Activated naive CD4-positive, alpha-beta T cell treated with anti-CD3 and anti-CD28 coated beads for 36 hours (primary cell): ENCODE results near the gene MSTN. TPM values are rescaled to one million over a fixed set of nuclear protein-coding genes. Genes with fewer than 3 reads are reported as not detected.

Experiments
- CTCF ChIA-PET: fragments of 350-600 bp; sonication (Branson Sonifier 250); formaldehyde crosslinking; loops from one replicate; lab custom pipeline; 2021; ENCODE audit warnings: antibody characterized with exemption; lab: Charles Lee
- DNase-seq: peaks from one replicate; pipeline ENCODE4 v3.0.0-alpha.2; 2020
- H3K27ac Mint-ChIP-seq: one replicate; pipeline ENCODE4 v1.8.0; 2021; ENCODE audit warnings: mild to moderate bottlenecking, mixed read lengths
- H3K27me3 Mint-ChIP-seq: one replicate; pipeline ENCODE4 v1.8.0; 2021; ENCODE audit warnings: low read depth, mixed read lengths
- H3K36me3 Mint-ChIP-seq: one replicate; pipeline ENCODE4 v1.8.0; 2021; ENCODE audit warnings: low read depth, mixed read lengths
- H3K4me1 Mint-ChIP-seq: one replicate; pipeline ENCODE4 v1.8.0; 2021; ENCODE audit warnings: low read depth, mixed read lengths
- H3K4me3 Mint-ChIP-seq: one replicate; pipeline ENCODE4 v1.8.0; 2021; ENCODE audit warnings: mild to moderate bottlenecking, moderate library complexity, mixed read lengths
- H3K9me3 Mint-ChIP-seq: one replicate; pipeline ENCODE4 v1.8.0; 2021; ENCODE audit warnings: mixed read lengths
- intact Hi-C: fragments of 100-400 bp; cut with micrococcal nuclease; formaldehyde crosslinking; loops from one replicate; pipeline ENCODE4 v1.15.1; 2023
- total RNA-seq, 2 experiments: library from RNA; stranded (reverse); gene quantifications; one replicate each; pipeline ENCODE4 v1.2.3, GENCODE V29; 2021

The MSTN gene
- not detected for total RNA-seq

DNA sequence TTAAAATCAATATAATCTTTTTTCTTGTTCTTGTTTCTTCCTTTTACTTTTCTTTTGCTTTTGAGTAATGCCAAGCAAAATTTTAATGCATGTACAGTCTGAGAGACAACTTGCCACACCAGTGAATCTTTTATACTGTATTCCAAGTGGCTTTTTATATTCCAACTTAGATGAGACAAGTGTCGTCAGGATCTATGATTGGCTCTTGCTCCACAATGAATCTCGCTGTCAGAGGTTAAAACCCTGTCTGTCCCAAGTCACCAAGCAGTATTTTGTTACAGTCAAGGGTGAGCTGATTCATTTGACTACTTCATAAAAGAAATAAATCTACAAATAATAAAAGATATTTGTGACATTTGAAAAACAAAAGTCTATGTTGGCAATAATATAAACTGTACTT is at the start of gene MSTN:
Gene MSTN (minus strand): TSS at position 129 of the 400 bp plus-strand sequence. CDS start 133 bp downstream, outside the sequence.
- CTCF ChIA-PET, result interaction anchor here (0.6 to 0.9 kb wide), 2 partner anchors 32 to 38 kb away, joined by 3 read pairs; no protein-coding TSS in a partner anchor

GRCh38 chr2:190111166-190111565 is 48.6 kb upstream of the MSTN start:
- no peaks in the 10 kb centered on the region for H3K9me3 Mint-ChIP-seq
- intact Hi-C loops, result no loop called here

More for the DNA sequence above, at the start of gene MSTN:
- H3K27me3 Mint-ChIP-seq, result no peaks in the 10 kb centered on the region
- H3K4me1 Mint-ChIP-seq, result no peaks in the 10 kb centered on the region
- no peaks in the 10 kb centered on the region for H3K9me3 Mint-ChIP-seq
- H3K27ac Mint-ChIP-seq, result no peak within 1 kb of the TSS
- no peak for DNase-seq
- no peak within 1 kb of the TSS for H3K4me3 Mint-ChIP-seq
- intact Hi-C loops, result no loop called here
- H3K36me3 Mint-ChIP-seq, result no peaks in the 10 kb centered on the region

DNA sequence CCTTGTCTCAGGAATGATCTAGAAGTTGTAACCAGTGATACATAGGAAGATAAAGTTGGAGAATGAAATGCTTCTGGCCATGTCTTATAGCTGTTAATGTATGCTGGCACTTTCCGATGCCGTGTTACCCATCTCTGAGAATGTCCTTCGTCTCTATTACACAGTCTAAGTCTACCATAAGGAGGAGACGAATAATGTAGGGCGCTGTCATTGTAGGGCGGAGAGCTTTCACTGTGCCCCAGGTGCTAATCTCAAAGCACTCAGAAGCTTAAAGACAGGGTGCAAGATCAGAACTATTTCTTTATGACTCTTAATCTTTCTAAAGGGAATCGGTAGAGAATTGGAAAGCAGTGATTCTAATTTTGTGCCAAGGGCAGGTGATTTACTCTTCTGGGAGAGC is 48.2 kb upstream of the MSTN start:
- H3K9me3 Mint-ChIP-seq, result no peaks in the 10 kb centered on the region
- H3K4me1 Mint-ChIP-seq, result no peaks in the 10 kb centered on the region
- no peak overlapping the region for H3K27ac Mint-ChIP-seq
- H3K4me3 Mint-ChIP-seq, result no peak overlapping the region
- CTCF ChIA-PET, result no interaction called here
- no peaks in the 10 kb centered on the region for H3K27me3 Mint-ChIP-seq
- DNase-seq, result no peak
- no peaks in the 10 kb centered on the region for H3K36me3 Mint-ChIP-seq
- intact Hi-C loops, result no loop called here

More at GRCh38 chr2:190111166-190111565, 48.6 kb upstream of the MSTN start:
- Mint-ChIP-seq H3K27me3 (no peaks in the 10 kb centered on the region), H3K27ac (no peak overlapping the region), H3K36me3 (no peaks in the 10 kb centered on the region), H3K4me3 (no peak overlapping the region), H3K4me1 (no peaks in the 10 kb centered on the region)
- no peak for DNase-seq
- CTCF ChIA-PET, result no interaction called here

DNA sequence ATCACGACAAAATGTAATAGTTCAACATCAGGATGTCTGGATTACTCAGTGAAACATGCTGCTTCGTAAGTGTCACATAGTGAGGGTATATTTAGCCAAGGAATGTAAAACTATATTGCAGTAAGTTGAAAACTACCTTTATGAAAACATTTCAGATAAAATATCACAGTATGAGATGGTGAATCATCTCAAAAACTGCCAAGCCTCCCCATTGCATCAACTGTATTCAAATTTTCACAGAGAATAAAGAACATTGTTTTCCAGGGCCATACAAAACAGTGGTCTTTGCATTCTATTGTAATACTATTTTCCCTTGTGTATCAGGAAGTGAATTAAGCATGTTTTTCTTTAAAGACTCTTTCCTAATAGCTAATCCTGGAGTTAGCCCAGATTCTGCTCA is 47.6 kb upstream of the MSTN start:
- Mint-ChIP-seq H3K4me1 (no peaks in the 10 kb centered on the region), H3K27ac (no peak overlapping the region), H3K9me3 (no peaks in the 10 kb centered on the region), H3K36me3 (no peaks in the 10 kb centered on the region), H3K27me3 (no peaks in the 10 kb centered on the region), H3K4me3 (no peak overlapping the region)
- intact Hi-C loops, result no loop called here
- no peak for DNase-seq
- CTCF ChIA-PET, result no interaction called here

DNA sequence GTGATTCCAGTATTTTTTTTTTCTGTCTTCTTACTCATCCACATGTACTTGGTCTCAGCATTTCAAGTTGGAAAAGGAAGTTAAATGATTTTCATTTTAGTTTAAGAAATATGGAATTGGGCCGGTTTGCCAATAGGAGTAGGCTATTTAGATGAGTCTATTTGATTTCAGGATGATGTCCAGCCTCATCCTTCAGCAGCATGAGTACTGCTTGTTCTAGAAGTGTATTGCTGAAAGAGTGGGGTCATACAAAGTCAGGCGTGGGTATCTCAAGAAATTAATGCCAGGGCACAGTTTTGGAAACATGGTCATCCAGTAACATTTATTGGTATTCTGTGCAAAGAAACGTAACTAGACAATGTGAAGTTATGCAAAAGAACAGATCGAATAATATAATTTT is 44.9 kb upstream of the MSTN start:
- Mint-ChIP-seq H3K27me3 (peaks cover 2% of the 10 kb centered on the region), H3K36me3 (no peaks in the 10 kb centered on the region), H3K4me1 (no peaks in the 10 kb centered on the region), H3K27ac (no peak overlapping the region), H3K9me3 (no peaks in the 10 kb centered on the region), H3K4me3 (no peak overlapping the region)
- no peak for DNase-seq
- intact Hi-C loops, result no loop called here
- CTCF ChIA-PET, result no interaction called here

DNA sequence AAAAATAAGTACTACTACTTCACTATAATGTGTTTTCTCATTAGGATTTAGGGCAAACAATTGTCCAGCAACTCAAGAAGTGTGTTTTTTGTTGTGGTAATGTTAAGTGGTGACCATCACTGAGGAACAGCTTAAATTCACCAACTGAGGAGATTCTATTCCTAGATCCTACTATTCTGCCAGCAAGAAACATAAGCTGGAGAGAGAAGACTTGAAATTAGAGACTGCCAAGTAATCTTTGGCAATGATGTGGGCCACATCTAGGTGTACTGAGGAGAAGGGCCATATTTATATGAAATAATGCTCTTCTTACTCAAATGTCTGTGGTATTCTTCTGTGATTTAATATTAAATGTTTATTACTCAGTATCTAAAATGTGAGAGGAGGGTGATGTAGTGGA is 44.3 kb upstream of the MSTN start:
- H3K4me1 Mint-ChIP-seq, result no peaks in the 10 kb centered on the region
- DNase-seq, result no peak
- no peak overlapping the region for H3K4me3 Mint-ChIP-seq
- H3K27me3 Mint-ChIP-seq, result peaks cover 5% of the 10 kb centered on the region
- H3K36me3 Mint-ChIP-seq, result no peaks in the 10 kb centered on the region
- CTCF ChIA-PET, result no interaction called here
- H3K9me3 Mint-ChIP-seq, result peaks cover 1% of the 10 kb centered on the region
- no peak overlapping the region for H3K27ac Mint-ChIP-seq
- intact Hi-C loops, result no loop called here

GRCh38 chr2:190105554-190105953 is 43.0 kb upstream of the MSTN start:
- H3K4me1 Mint-ChIP-seq, result no peaks in the 10 kb centered on the region
- no peak overlapping the region for H3K27ac Mint-ChIP-seq
- intact Hi-C loops, result no loop called here
- CTCF ChIA-PET, result no interaction called here
- peaks cover 6% of the 10 kb centered on the region for H3K27me3 Mint-ChIP-seq
- H3K9me3 Mint-ChIP-seq, result peaks cover 5% of the 10 kb centered on the region
- no peak overlapping the region for H3K4me3 Mint-ChIP-seq
- no peak for DNase-seq
- no peaks in the 10 kb centered on the region for H3K36me3 Mint-ChIP-seq

- intact Hi-C loops, result no loop called here
- DNase-seq, result no peak
- H3K9me3 Mint-ChIP-seq, result peaks cover 5% of the 10 kb centered on the region
- H3K4me1 Mint-ChIP-seq, result no peaks in the 10 kb centered on the region
- H3K27ac Mint-ChIP-seq, result no peak overlapping the region
- no peak overlapping the region for H3K4me3 Mint-ChIP-seq
- H3K36me3 Mint-ChIP-seq, result no peaks in the 10 kb centered on the region
- CTCF ChIA-PET, result no interaction called here
- peaks cover 6% of the 10 kb centered on the region for H3K27me3 Mint-ChIP-seq
Observed at GRCh38 chr2:190103144-190103543, 40.6 kb upstream of the MSTN start.

- DNase-seq, result no peak
- Mint-ChIP-seq H3K27me3 (peaks cover 6% of the 10 kb centered on the region), H3K9me3 (peaks cover 5% of the 10 kb centered on the region), H3K4me1 (no peaks in the 10 kb centered on the region), H3K27ac (no peak overlapping the region), H3K4me3 (no peak overlapping the region), H3K36me3 (no peaks in the 10 kb centered on the region)
- CTCF ChIA-PET, result interaction anchor here (1.0 to 1.3 kb wide), 2 partner anchors 11 to 14 kb away, joined by 3 to 4 read pairs; no protein-coding TSS in a partner anchor
- intact Hi-C loops, result no loop called here
Observed at GRCh38 chr2:190099890-190100697, 37.6 kb upstream of the MSTN start.

GRCh38 chr2:190098851-190099250 is 36.3 kb upstream of the MSTN start:
- H3K36me3 Mint-ChIP-seq, result no peaks in the 10 kb centered on the region
- DNase-seq, result no peak
- intact Hi-C loops, result no loop called here
- no peak overlapping the region for H3K27ac Mint-ChIP-seq
- peaks cover 5% of the 10 kb centered on the region for H3K9me3 Mint-ChIP-seq
- peaks cover 6% of the 10 kb centered on the region for H3K27me3 Mint-ChIP-seq
- H3K4me1 Mint-ChIP-seq, result no peaks in the 10 kb centered on the region
- CTCF ChIA-PET, result interaction anchor here (0.6 to 0.8 kb wide), 2 partner anchors 107 to 189 kb away, joined by 3 to 4 read pairs; no protein-coding TSS in a partner anchor
- H3K4me3 Mint-ChIP-seq, result no peak overlapping the region

GRCh38 chr2:190097115-190097514 is 34.6 kb upstream of the MSTN start:
- H3K36me3 Mint-ChIP-seq, result no peaks in the 10 kb centered on the region
- H3K4me1 Mint-ChIP-seq, result no peaks in the 10 kb centered on the region
- CTCF ChIA-PET, result no interaction called here
- H3K27me3 Mint-ChIP-seq, result peaks cover 4% of the 10 kb centered on the region
- H3K4me3 Mint-ChIP-seq, result no peak overlapping the region
- peaks cover 5% of the 10 kb centered on the region for H3K9me3 Mint-ChIP-seq
- no peak for DNase-seq
- intact Hi-C loops, result no loop called here
- no peak overlapping the region for H3K27ac Mint-ChIP-seq

GRCh38 chr2:190094316-190094871 is 31.9 kb upstream of the MSTN start:
- Mint-ChIP-seq H3K4me1 (no peaks in the 10 kb centered on the region), H3K27me3 (no peaks in the 10 kb centered on the region), H3K27ac (no peak overlapping the region), H3K9me3 (no peaks in the 10 kb centered on the region), H3K36me3 (no peaks in the 10 kb centered on the region), H3K4me3 (no peak overlapping the region)
- DNase-seq, result no peak
- CTCF ChIA-PET, result interaction anchor here (0.6 to 0.7 kb wide), 3 partner anchors 20 to 385 kb away, joined by 3 read pairs; no protein-coding TSS in a partner anchor
- intact Hi-C loops, result no loop called here

DNA sequence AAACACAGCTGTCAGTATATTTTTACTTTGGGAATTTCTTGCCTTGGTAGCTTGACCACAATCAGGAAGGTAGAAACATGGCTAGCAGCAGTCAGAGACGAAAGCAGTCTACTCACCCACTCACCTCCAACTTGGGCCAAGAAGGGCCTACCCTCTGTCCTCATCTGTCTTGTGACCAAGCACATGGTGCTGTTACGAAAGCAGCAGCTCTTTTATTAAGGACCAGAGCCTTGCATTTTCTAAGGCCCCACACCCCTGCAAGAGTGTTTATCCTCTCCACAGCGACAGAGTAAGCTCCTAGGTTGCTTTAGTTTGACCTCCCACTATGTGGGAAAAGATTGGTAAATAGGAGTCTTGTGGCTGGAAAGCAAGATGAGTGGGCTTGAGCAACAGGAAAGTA is 31.3 kb upstream of the MSTN start:
- no peak overlapping the region for H3K4me3 Mint-ChIP-seq
- no peaks in the 10 kb centered on the region for H3K9me3 Mint-ChIP-seq
- no peaks in the 10 kb centered on the region for H3K27me3 Mint-ChIP-seq
- no peak overlapping the region for H3K27ac Mint-ChIP-seq
- CTCF ChIA-PET, result interaction anchor here (0.6 kb wide), 1 partner anchor 86 kb away, joined by 3 read pairs; no protein-coding TSS in a partner anchor
- intact Hi-C loops, result no loop called here
- DNase-seq, result no peak
- no peaks in the 10 kb centered on the region for H3K36me3 Mint-ChIP-seq
- no peaks in the 10 kb centered on the region for H3K4me1 Mint-ChIP-seq
